Astrocyte (in vitro differentiated cells and primary cell): ENCODE measurements around the gene PALM3. TPM values are rescaled to one million over a fixed set of nuclear protein-coding genes. Genes with fewer than 3 reads are reported as not detected.
"Not testable (repeated sequence)": the region's sequence is repeated elsewhere in the genome, so short reads cannot be mapped to it uniquely, and the experiment has no call there.

ENCODE experiments used
- DNase-seq: peaks from one replicate; pipeline ENCODE4 v3.0.0-alpha.2; 2010; ENCODE audit warnings: low read depth
- FAIRE-seq: peaks from 2 replicates; lab custom pipeline; 2011; peaks lifted over from hg19 to GRCh38; lab: Jason Lieb, UNC
- H2AFZ ChIP-seq: 2 replicates; pipeline ENCODE4 v1.6.0; 2012; ENCODE audit warnings: low read depth, low read length, inconsistent platforms
- H3K27ac ChIP-seq: 2 replicates; pipeline ENCODE4 v1.5.1; 2011; ENCODE audit warnings: low read depth, low read length, inconsistent platforms
- H3K27me3 ChIP-seq: 2 replicates; pipeline ENCODE4 v1.6.0; 2011; ENCODE audit warnings: low read length, inconsistent platforms; ENCODE audit not compliant: insufficient read depth
- H3K36me3 ChIP-seq: 2 replicates; pipeline ENCODE4 v1.5.1; 2011; ENCODE audit warnings: low read length, inconsistent platforms; ENCODE audit not compliant: insufficient read depth
- H3K4me1 ChIP-seq: 2 replicates; pipeline ENCODE4 v1.5.1; 2011; ENCODE audit warnings: low read length, inconsistent platforms; ENCODE audit not compliant: insufficient read depth
- H3K4me2 ChIP-seq: 2 replicates; pipeline ENCODE4 v1.6.0; 2012; ENCODE audit warnings: low read length, inconsistent platforms
- H3K4me3 ChIP-seq: 2 replicates; pipeline ENCODE4 v1.5.1; 2011; ENCODE audit warnings: low read depth, mild to moderate bottlenecking, low read length, inconsistent platforms; ENCODE audit not compliant: insufficient read depth
- H3K79me2 ChIP-seq: 2 replicates; pipeline ENCODE4 v1.6.0; 2012; ENCODE audit warnings: mild to moderate bottlenecking, low read length, inconsistent platforms; ENCODE audit not compliant: insufficient read depth
- H3K9ac ChIP-seq: 2 replicates; pipeline ENCODE4 v1.6.0; 2012; ENCODE audit warnings: mild to moderate bottlenecking, low read length, inconsistent platforms
- H3K9me3 ChIP-seq: 2 replicates; pipeline ENCODE4 v1.5.1; 2012; ENCODE audit warnings: low read depth, mild to moderate bottlenecking, low read length, inconsistent platforms; ENCODE audit not compliant: insufficient read depth
- H4K20me1 ChIP-seq: 2 replicates; pipeline ENCODE4 v1.6.0; 2012; ENCODE audit warnings: low read length, inconsistent platforms; ENCODE audit not compliant: insufficient read depth
- H3K27ac Mint-ChIP-seq: one replicate; pipeline ENCODE4 v1.8.0; 2021; ENCODE audit warnings: mild to moderate bottlenecking, mixed read lengths; ENCODE audit not compliant: unreplicated experiment
- H3K27me3 Mint-ChIP-seq: one replicate; pipeline ENCODE4 v1.8.0; 2021; ENCODE audit warnings: low read depth, mixed read lengths; ENCODE audit not compliant: unreplicated experiment
- H3K36me3 Mint-ChIP-seq: one replicate; pipeline ENCODE4 v1.8.0; 2021; ENCODE audit warnings: low read depth, mixed read lengths; ENCODE audit not compliant: unreplicated experiment
- H3K4me1 Mint-ChIP-seq: one replicate; pipeline ENCODE4 v1.8.0; 2021; ENCODE audit warnings: low read depth, mixed read lengths; ENCODE audit not compliant: unreplicated experiment
- H3K4me3 Mint-ChIP-seq: one replicate; pipeline ENCODE4 v1.8.0; 2021; ENCODE audit warnings: mild to moderate bottlenecking, moderate library complexity, mixed read lengths; ENCODE audit not compliant: unreplicated experiment
- H3K9me3 Mint-ChIP-seq: one replicate; pipeline ENCODE4 v1.8.0; 2021; ENCODE audit warnings: mild to moderate bottlenecking, mixed read lengths; ENCODE audit not compliant: unreplicated experiment
- EZH2 ChIP-seq: IDR thresholded peaks from 2 replicates; pipeline ENCODE4 v1.6.1; 2012; ENCODE audit warnings: mild to moderate bottlenecking, low read length, inconsistent platforms; ENCODE audit not compliant: insufficient read depth
- total RNA-seq: library from RNA; stranded (reverse); gene quantifications from 2 replicates; pipeline ENCODE4 v1.2.1, GENCODE V29; 2021
- TF ChIP-seq, protein P1 (sequence below): IDR thresholded peaks from 2 replicates; pipeline ENCODE4 v1.5.1; 2011; ENCODE audit warnings: low read depth, mild to moderate bottlenecking, inconsistent platforms, low read length, moderate library complexity; ENCODE audit not compliant: insufficient read depth

PALM3 gene
- total RNA-seq, 1 donor from 2014 or later: 1.6 TPM

- Histone ChIP-seq H2AFZ (peak overlapping the region; percentile 82), H3K9me3 (no peaks in the 10 kb centered on the region), H3K36me3 (no peaks in the 10 kb centered on the region), H3K79me2 (no peaks in the 10 kb centered on the region), H4K20me1 (no peaks in the 10 kb centered on the region), H3K4me1 (peaks cover 5% of the 10 kb centered on the region), H3K4me2 (no peak overlapping the region), H3K27ac (no peak overlapping the region), H3K27me3 (no peaks in the 10 kb centered on the region), H3K9ac (no peak overlapping the region), H3K4me3 (no peak overlapping the region)
- Mint-ChIP-seq H3K27me3 (peaks cover 6% of the 10 kb centered on the region), H3K4me3 (no peak overlapping the region), H3K9me3 (no peaks in the 10 kb centered on the region), H3K27ac (no peak overlapping the region), H3K36me3 (no peaks in the 10 kb centered on the region), H3K4me1 (peaks cover 4% of the 10 kb centered on the region)
- DNase-seq (peak; percentile 25), FAIRE-seq (no peak)
- no peak for TF ChIP-seq EZH2
- TF ChIP-seq, protein P1, sequence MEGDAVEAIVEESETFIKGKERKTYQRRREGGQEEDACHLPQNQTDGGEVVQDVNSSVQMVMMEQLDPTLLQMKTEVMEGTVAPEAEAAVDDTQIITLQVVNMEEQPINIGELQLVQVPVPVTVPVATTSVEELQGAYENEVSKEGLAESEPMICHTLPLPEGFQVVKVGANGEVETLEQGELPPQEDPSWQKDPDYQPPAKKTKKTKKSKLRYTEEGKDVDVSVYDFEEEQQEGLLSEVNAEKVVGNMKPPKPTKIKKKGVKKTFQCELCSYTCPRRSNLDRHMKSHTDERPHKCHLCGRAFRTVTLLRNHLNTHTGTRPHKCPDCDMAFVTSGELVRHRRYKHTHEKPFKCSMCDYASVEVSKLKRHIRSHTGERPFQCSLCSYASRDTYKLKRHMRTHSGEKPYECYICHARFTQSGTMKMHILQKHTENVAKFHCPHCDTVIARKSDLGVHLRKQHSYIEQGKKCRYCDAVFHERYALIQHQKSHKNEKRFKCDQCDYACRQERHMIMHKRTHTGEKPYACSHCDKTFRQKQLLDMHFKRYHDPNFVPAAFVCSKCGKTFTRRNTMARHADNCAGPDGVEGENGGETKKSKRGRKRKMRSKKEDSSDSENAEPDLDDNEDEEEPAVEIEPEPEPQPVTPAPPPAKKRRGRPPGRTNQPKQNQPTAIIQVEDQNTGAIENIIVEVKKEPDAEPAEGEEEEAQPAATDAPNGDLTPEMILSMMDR: peak; percentile 48
Observed at GRCh38 chr19:14023404-14024235, 38.3 kb downstream of the PALM3 start.

DNA sequence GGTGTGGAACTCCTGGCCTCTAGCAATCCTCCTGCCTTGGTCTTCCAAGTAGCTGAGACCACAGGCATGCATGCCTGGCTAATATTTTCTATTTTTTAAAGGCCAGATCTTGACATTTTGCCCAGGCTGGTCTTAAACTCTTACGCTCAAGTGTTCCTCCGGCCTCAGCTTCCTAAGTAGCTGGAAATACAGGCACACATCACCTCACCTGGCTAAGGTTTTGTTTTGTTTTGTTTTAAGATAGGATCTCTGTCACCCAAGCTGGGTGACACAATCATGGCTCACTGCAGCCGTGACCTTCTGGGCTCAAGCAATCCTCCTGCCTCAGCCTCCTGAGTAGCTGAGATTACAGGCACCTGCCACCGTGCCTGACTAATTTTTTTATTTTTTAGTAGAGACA, 39.4 kb downstream of the PALM3 start:
- H3K4me2 ChIP-seq: no peak overlapping the region
- no peak for TF ChIP-seq EZH2
- TF ChIP-seq, protein P1: no peak
- no peak overlapping the region for H2AFZ ChIP-seq
- H3K4me3 Mint-ChIP-seq: no peak overlapping the region
- no peak overlapping the region for H3K4me3 ChIP-seq
- H3K9me3 ChIP-seq: no peaks in the 10 kb centered on the region
- H3K27me3 ChIP-seq: no peaks in the 10 kb centered on the region
- no peak overlapping the region for H3K9ac ChIP-seq
- no peaks in the 10 kb centered on the region for H3K36me3 Mint-ChIP-seq
- H3K79me2 ChIP-seq: no peaks in the 10 kb centered on the region
- H4K20me1 ChIP-seq: no peaks in the 10 kb centered on the region
- peak; percentile 64 for DNase-seq
- H3K4me1 ChIP-seq: peaks cover 5% of the 10 kb centered on the region
- H3K4me1 Mint-ChIP-seq: peaks cover 4% of the 10 kb centered on the region
- H3K27ac Mint-ChIP-seq: no peak overlapping the region
- no peaks in the 10 kb centered on the region for H3K36me3 ChIP-seq
- FAIRE-seq: no peak
- no peak overlapping the region for H3K27ac ChIP-seq
- H3K27me3 Mint-ChIP-seq: no peaks in the 10 kb centered on the region
- no peaks in the 10 kb centered on the region for H3K9me3 Mint-ChIP-seq

DNA sequence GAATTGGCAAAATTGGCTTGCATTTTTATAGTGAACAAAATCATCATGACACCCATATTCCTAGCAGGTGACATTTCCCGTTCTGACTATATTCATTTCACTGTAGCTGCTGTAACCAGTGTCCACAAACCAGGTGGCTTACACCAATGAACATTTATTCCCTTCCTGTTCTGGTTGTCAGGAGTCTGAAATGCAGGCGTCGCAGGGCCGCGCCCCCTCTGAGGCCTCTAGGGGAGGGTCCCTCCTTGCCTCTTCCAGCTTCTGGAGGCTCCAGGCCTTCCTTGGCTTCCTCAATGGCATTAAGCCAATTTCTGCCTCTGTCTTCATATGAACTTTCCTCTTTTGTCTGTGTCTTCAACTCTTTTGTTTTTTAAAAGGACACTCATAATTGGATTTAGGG, 40.4 kb downstream of the PALM3 start:
- no peaks in the 10 kb centered on the region for H3K9me3 ChIP-seq
- FAIRE-seq: no peak

GRCh38 chr19:14019739-14020138, 42.1 kb downstream of the PALM3 start:
- H4K20me1 ChIP-seq, H3K36me3 ChIP-seq, H3K4me3 ChIP-seq, H3K4me3 Mint-ChIP-seq, DNase-seq, H3K9me3 Mint-ChIP-seq, H3K36me3 Mint-ChIP-seq, H3K27me3 ChIP-seq, H3K79me2 ChIP-seq, H2AFZ ChIP-seq, H3K4me1 Mint-ChIP-seq, H3K27ac ChIP-seq, H3K9me3 ChIP-seq, H3K27ac Mint-ChIP-seq, FAIRE-seq, H3K9ac ChIP-seq, H3K4me2 ChIP-seq, H3K4me1 ChIP-seq, H3K27me3 Mint-ChIP-seq: not testable (repeated sequence)

More for the DNA sequence above, 40.4 kb downstream of the PALM3 start:
- no peaks in the 10 kb centered on the region for H3K27me3 ChIP-seq
- peaks cover 5% of the 10 kb centered on the region for H3K4me1 ChIP-seq
- no peak for DNase-seq
- H3K4me3 ChIP-seq: no peak overlapping the region
- H3K9ac ChIP-seq: no peak overlapping the region
- Mint-ChIP-seq H3K27ac (no peak overlapping the region), H3K9me3 (no peaks in the 10 kb centered on the region), H3K36me3 (no peaks in the 10 kb centered on the region), H3K4me1 (peaks cover 4% of the 10 kb centered on the region), H3K4me3 (no peak overlapping the region), H3K27me3 (no peaks in the 10 kb centered on the region)
- H3K36me3 ChIP-seq: no peaks in the 10 kb centered on the region
- TF ChIP-seq EZH2: no peak
- no peaks in the 10 kb centered on the region for H3K79me2 ChIP-seq
- no peak overlapping the region for H2AFZ ChIP-seq
- H4K20me1 ChIP-seq: no peaks in the 10 kb centered on the region
- H3K27ac ChIP-seq: no peak overlapping the region
- no peak overlapping the region for H3K4me2 ChIP-seq
